ENCODE data around the gene NR3C2. TPM values are rescaled to one million over a fixed set of nuclear protein-coding genes. Genes with fewer than 3 reads are reported as not detected.

The NR3C2 gene
- polyA plus RNA-seq, 1 donor from 2014 or later, result 0.06 TPM

DNA sequence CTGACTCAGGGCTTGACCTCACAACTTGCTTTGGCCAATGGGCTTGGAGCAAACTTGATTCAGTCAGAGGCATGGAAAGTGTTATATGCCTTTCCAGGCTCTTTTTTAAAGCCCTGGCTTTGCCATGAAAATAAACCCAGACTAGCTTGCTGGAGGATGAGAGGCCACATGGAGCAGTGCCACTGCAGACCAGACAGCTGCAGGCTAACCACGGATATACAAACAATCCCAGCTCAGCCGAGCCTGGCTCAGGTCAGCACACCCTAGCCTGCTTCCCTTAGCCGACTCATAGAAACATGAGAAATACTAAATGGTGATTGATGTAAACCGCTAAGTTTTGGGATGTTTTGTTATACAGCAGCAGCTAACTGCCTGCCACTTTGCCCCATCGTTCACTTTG, 365.2 kb downstream of the NR3C2 start:
- Histone ChIP-seq H3K9ac (ENCODE audit: low read length) (no peak overlapping the region), H3K27ac (ENCODE audit: low read length) (no peak overlapping the region), H3K4me2 (ENCODE audit: low read length) (no peak overlapping the region), H4K20me1 (ENCODE audit: insufficient read depth) (no peaks in the 10 kb centered on the region), H3K9me2 (ENCODE audit: insufficient read depth, low read length) (no peaks in the 10 kb centered on the region), H3K79me2 (replicated peaks; ENCODE audit: insufficient read depth, low read length) (no peaks in the 10 kb centered on the region), H2AFZ (ENCODE audit: low read depth, low read length) (no peak overlapping the region), H3K9me3 (ENCODE audit: low read length) (no peaks in the 10 kb centered on the region), H3K27me3 (ENCODE audit: insufficient read depth, low read depth, low read length) (no peaks in the 10 kb centered on the region), H3F3A (ENCODE audit: insufficient read depth, low read length, poor library complexity, severe bottlenecking) (no peaks in the 10 kb centered on the region), H3K4me3 (ENCODE audit: low read length) (no peak overlapping the region), H3K36me3 (ENCODE audit: insufficient read depth, low read length) (no peaks in the 10 kb centered on the region)
- no peak for TF ChIP-seq TAF1 (IDR thresholded peaks at IDR 0.05; ENCODE audit: low read depth)
- TF ChIP-seq, protein P1, sequence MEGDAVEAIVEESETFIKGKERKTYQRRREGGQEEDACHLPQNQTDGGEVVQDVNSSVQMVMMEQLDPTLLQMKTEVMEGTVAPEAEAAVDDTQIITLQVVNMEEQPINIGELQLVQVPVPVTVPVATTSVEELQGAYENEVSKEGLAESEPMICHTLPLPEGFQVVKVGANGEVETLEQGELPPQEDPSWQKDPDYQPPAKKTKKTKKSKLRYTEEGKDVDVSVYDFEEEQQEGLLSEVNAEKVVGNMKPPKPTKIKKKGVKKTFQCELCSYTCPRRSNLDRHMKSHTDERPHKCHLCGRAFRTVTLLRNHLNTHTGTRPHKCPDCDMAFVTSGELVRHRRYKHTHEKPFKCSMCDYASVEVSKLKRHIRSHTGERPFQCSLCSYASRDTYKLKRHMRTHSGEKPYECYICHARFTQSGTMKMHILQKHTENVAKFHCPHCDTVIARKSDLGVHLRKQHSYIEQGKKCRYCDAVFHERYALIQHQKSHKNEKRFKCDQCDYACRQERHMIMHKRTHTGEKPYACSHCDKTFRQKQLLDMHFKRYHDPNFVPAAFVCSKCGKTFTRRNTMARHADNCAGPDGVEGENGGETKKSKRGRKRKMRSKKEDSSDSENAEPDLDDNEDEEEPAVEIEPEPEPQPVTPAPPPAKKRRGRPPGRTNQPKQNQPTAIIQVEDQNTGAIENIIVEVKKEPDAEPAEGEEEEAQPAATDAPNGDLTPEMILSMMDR (IDR thresholded peaks at IDR 0.05; ENCODE audit: poor library complexity, severe bottlenecking), result no peak
- TF ChIP-seq MXI1 (conservative IDR thresholded peaks at IDR 0.05; ENCODE audit: poor library complexity, severe bottlenecking), result no peak
- no peak for TF ChIP-seq RAD21 (conservative IDR thresholded peaks at IDR 0.05)

DNA sequence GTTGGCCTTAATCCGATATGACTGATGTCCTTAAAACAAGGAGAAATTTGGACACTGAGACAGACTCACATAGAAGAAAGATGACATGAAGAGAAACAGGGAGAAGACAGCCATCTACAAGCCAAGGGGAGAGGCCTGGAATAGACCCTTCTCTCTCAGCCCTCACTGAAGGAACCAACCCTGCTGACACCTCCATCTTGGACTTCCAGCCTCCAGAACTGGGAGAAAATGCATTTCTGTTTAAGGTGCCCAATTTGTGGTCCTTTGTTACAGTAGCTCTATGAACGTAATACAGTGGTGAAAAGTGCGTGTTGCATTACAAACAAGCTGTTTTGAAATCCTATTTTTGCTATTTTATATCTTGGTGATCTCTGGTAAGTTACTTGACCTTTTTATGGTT, 366.8 kb downstream of the NR3C2 start:
- Histone ChIP-seq H3K9me3 (ENCODE audit: low read length) (no peaks in the 10 kb centered on the region), H3K79me2 (replicated peaks; ENCODE audit: insufficient read depth, low read length) (no peaks in the 10 kb centered on the region), H3F3A (ENCODE audit: insufficient read depth, low read length, poor library complexity, severe bottlenecking) (no peaks in the 10 kb centered on the region), H3K9me2 (ENCODE audit: insufficient read depth, low read length) (no peaks in the 10 kb centered on the region), H3K4me2 (ENCODE audit: low read length) (no peak overlapping the region), H3K9ac (ENCODE audit: low read length) (no peak overlapping the region), H3K27ac (ENCODE audit: low read length) (no peak overlapping the region), H4K20me1 (ENCODE audit: insufficient read depth) (no peaks in the 10 kb centered on the region), H3K27me3 (ENCODE audit: insufficient read depth, low read depth, low read length) (no peaks in the 10 kb centered on the region), H3K4me3 (ENCODE audit: low read length) (no peak overlapping the region), H2AFZ (ENCODE audit: low read depth, low read length) (no peak overlapping the region), H3K36me3 (ENCODE audit: insufficient read depth, low read length) (no peaks in the 10 kb centered on the region)
- TF ChIP-seq EP300 (conservative IDR thresholded peaks at IDR 0.05; ENCODE audit: poor library complexity, severe bottlenecking) (no peak), RAD21 (conservative IDR thresholded peaks at IDR 0.05) (no peak), MXI1 (conservative IDR thresholded peaks at IDR 0.05; ENCODE audit: poor library complexity, severe bottlenecking) (no peak), POLR2AphosphoS5 (IDR thresholded peaks at IDR 0.05) (no peak), TAF1 (IDR thresholded peaks at IDR 0.05; ENCODE audit: low read depth) (no peak), SMC3 (conservative IDR thresholded peaks at IDR 0.05; ENCODE audit: poor library complexity) (no peak), EZH2 (IDR thresholded peaks at IDR 0.05; ENCODE audit: borderline replicate concordance, insufficient read depth, low read length, poor library complexity, severe bottlenecking) (no peak)
- TF ChIP-seq, protein P2, sequence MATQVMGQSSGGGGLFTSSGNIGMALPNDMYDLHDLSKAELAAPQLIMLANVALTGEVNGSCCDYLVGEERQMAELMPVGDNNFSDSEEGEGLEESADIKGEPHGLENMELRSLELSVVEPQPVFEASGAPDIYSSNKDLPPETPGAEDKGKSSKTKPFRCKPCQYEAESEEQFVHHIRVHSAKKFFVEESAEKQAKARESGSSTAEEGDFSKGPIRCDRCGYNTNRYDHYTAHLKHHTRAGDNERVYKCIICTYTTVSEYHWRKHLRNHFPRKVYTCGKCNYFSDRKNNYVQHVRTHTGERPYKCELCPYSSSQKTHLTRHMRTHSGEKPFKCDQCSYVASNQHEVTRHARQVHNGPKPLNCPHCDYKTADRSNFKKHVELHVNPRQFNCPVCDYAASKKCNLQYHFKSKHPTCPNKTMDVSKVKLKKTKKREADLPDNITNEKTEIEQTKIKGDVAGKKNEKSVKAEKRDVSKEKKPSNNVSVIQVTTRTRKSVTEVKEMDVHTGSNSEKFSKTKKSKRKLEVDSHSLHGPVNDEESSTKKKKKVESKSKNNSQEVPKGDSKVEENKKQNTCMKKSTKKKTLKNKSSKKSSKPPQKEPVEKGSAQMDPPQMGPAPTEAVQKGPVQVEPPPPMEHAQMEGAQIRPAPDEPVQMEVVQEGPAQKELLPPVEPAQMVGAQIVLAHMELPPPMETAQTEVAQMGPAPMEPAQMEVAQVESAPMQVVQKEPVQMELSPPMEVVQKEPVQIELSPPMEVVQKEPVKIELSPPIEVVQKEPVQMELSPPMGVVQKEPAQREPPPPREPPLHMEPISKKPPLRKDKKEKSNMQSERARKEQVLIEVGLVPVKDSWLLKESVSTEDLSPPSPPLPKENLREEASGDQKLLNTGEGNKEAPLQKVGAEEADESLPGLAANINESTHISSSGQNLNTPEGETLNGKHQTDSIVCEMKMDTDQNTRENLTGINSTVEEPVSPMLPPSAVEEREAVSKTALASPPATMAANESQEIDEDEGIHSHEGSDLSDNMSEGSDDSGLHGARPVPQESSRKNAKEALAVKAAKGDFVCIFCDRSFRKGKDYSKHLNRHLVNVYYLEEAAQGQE (IDR thresholded peaks at IDR 0.05; ENCODE audit: borderline replicate concordance), result no peak
- TF ChIP-seq, protein P1 (IDR thresholded peaks at IDR 0.05; ENCODE audit: poor library complexity, severe bottlenecking), result no peak

Data from neural cell (in vitro differentiated cells).